HEK293 (cell line): ENCODE measurements around the gene PDGFB.
A peak's percentile ranks its signal among the peaks of the same experiment; 100 is the strongest.

Source experiments
- CTCF ChIA-PET: fragments of 350-600 bp; formaldehyde crosslinking; extraction: SDS; loops from one replicate; lab custom pipeline; 2021; ENCODE audit warnings: antibody characterized with exemption; lab: Yijun Ruan, JAX
- POLR2A ChIA-PET: fragments of 300-600 bp; formaldehyde crosslinking; extraction: SDS; loops from one replicate; lab custom pipeline; 2020; ENCODE audit warnings: antibody characterized with exemption, inconsistent platforms; lab: Yijun Ruan, JAX
- H3K27ac ChIP-seq: fragments of 200-500 bp; sonication (Bioruptor generic); 2 replicates; pipeline ENCODE4 v1.5.1; 2014; ENCODE audit warnings: low read depth, low read length, control low read depth, inconsistent platforms; ENCODE audit errors: extremely low read depth
- H3K36me3 ChIP-seq, 2 experiments: fragments of 200-500 bp in 1 of 2; sonication (Bioruptor generic) in 1 of 2; 1 replicate in 1 of 2; 2 replicates in 1 of 2; pipeline ENCODE4 v1.5.1; 2014 to 2017; ENCODE audit warnings: inconsistent platforms in 2 of 2, low read length in 2 of 2; ENCODE audit not compliant: control insufficient read depth in 2 of 2, insufficient read depth in 1 of 2
- H3K4me1 ChIP-seq: fragments of 200-500 bp; sonication (Bioruptor generic); 2 replicates; pipeline ENCODE4 v1.5.1; 2014; ENCODE audit warnings: mild to moderate bottlenecking, low read length, inconsistent platforms; ENCODE audit not compliant: control insufficient read depth, insufficient read depth
- H3K4me3 ChIP-seq: 2 replicates; pipeline ENCODE4 v1.5.1; 2011; ENCODE audit warnings: low read depth, mild to moderate bottlenecking, control low read depth, low read length, moderate library complexity
- H3K9me3 ChIP-seq: fragments of 200-500 bp; sonication (Bioruptor generic); 2 replicates; pipeline ENCODE4 v1.5.1; 2014; ENCODE audit warnings: low read depth, low read length, inconsistent platforms; ENCODE audit not compliant: control insufficient read depth, insufficient read depth
- HOXD13 ChIP-seq: sonication (generic); formaldehyde crosslinking; IDR thresholded peaks from 2 replicates; pipeline ENCODE4 v1.8.0; 2022; ENCODE audit warnings: missing genetic modification reagents, borderline replicate concordance
- REST ChIP-seq: fragments of 450-650 bp; formaldehyde crosslinking; IDR thresholded peaks from 2 replicates; pipeline ENCODE4 v1.5.1; 2016; ENCODE audit warnings: missing biosample characterization, missing genetic modification characterization
- ZBTB10 ChIP-seq: fragments of 450-650 bp; formaldehyde crosslinking; IDR thresholded peaks from 2 replicates; pipeline ENCODE4 v1.5.1; 2016; ENCODE audit warnings: missing biosample characterization, missing genetic modification characterization
- ZBTB17 ChIP-seq: fragments of 450-650 bp; formaldehyde crosslinking; IDR thresholded peaks from 2 replicates; pipeline ENCODE4 v1.5.1; 2016; ENCODE audit warnings: missing biosample characterization, missing genetic modification characterization
- ZNF335 ChIP-seq: fragments of 450-650 bp; formaldehyde crosslinking; conservative IDR thresholded peaks from 2 replicates; pipeline ENCODE4 v1.5.1; 2016; ENCODE audit warnings: missing biosample characterization, missing genetic modification characterization
- ZNF354C ChIP-seq: fragments of 450-650 bp; formaldehyde crosslinking; IDR thresholded peaks from 2 replicates; pipeline ENCODE4 v1.5.1; 2016; ENCODE audit warnings: missing biosample characterization, missing genetic modification characterization, low read depth, borderline replicate concordance
- ZNF513 ChIP-seq: fragments of 450-650 bp; IDR thresholded peaks from 2 replicates; pipeline ENCODE4 v1.5.1; 2018; ENCODE audit warnings: missing biosample characterization, missing genetic modification characterization
- ZNF600 ChIP-seq: fragments of 450-650 bp; formaldehyde crosslinking; IDR thresholded peaks from 2 replicates; pipeline ENCODE4 v1.5.1; 2016; ENCODE audit warnings: missing biosample characterization, missing genetic modification characterization
- ZSCAN18 ChIP-seq: fragments of 450-650 bp; formaldehyde crosslinking; IDR thresholded peaks from 2 replicates; pipeline ENCODE4 v1.5.1; 2016; ENCODE audit warnings: missing biosample characterization, missing genetic modification characterization
- TF ChIP-seq, protein P1 (sequence below): fragments of 450-650 bp; formaldehyde crosslinking; IDR thresholded peaks from 2 replicates; pipeline ENCODE4 v1.5.1; 2016; ENCODE audit warnings: missing biosample characterization, missing genetic modification characterization

Gene PDGFB

GRCh38 chr22:39252461-39253434 is 8.0 kb upstream of the PDGFB start (continued):
- TF ChIP-seq REST (tag by site-specific recombination) (no peak), ZSCAN18 (tag by site-specific recombination) (no peak), ZNF354C (tag by site-specific recombination) (no peak), ZNF513 (tag by site-specific recombination) (no peak), HOXD13 (no peak), ZNF600 (tag by site-specific recombination) (no peak)

- Histone ChIP-seq H3K9me3 (no peaks in the 10 kb centered on the region), H3K4me3 (no peak overlapping the region), H3K36me3 (no peaks in the 10 kb centered on the region), H3K27ac (no peak overlapping the region)
- POLR2A ChIA-PET: interaction anchor here (1.2 to 2.4 kb wide), 3 partner anchors 7 to 67 kb away, joined by 7 to 20 read pairs (median 14); partner anchors contain the start of genes PDGFB and RPL3
- CTCF ChIA-PET: interaction anchor here (0.6 to 1.0 kb wide), 3 partner anchors 35 to 83 kb away, joined by 3 read pairs; no protein-coding TSS in a partner anchor
- TF ChIP-seq ZBTB10 (tag by site-specific recombination) (peak; percentile 14; the same call in 1 of the 2 replicates), ZBTB17 (tag by site-specific recombination) (no peak), ZNF335 (tag by site-specific recombination) (peak; percentile 37; the same call in 1 of the 2 replicates)
- TF ChIP-seq, all 188 proteins: peak for 2
- peaks cover 11% of the 10 kb centered on the region for H3K4me1 ChIP-seq
Measured at GRCh38 chr22:39251762-39252460, 7.1 kb upstream of the PDGFB start.

- H3K4me3 ChIP-seq: no peak overlapping the region
- TF ChIP-seq, protein P1, sequence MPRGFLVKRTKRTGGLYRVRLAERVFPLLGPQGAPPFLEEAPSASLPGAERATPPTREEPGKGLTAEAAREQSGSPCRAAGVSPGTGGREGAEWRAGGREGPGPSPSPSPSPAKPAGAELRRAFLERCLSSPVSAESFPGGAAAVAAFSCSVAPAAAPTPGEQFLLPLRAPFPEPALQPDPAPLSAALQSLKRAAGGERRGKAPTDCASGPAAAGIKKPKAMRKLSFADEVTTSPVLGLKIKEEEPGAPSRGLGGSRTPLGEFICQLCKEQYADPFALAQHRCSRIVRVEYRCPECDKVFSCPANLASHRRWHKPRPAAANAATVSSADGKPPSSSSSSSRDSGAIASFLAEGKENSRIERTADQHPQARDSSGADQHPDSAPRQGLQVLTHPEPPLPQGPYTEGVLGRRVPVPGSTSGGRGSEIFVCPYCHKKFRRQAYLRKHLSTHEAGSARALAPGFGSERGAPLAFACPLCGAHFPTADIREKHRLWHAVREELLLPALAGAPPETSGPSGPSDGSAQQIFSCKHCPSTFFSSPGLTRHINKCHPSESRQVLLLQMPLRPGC (tag by site-specific recombination): no peak
- peak; percentile 30; the same call in 1 of the 2 replicates for TF ChIP-seq ZNF335 (tag by site-specific recombination)
- TF ChIP-seq, all 188 proteins: peak for 1
- Histone ChIP-seq H3K9me3 (no peaks in the 10 kb centered on the region), H3K4me1 (peaks cover 11% of the 10 kb centered on the region), H3K36me3 (no peaks in the 10 kb centered on the region), H3K27ac (no peak overlapping the region)
- ChIA-PET CTCF (interaction anchor here (0.6 kb wide), 2 partner anchors 37 to 77 kb away, joined by 3 to 6 read pairs; no protein-coding TSS in a partner anchor), POLR2A (interaction anchor here (1.3 kb wide), 1 partner anchor 69 kb away, joined by 6 read pairs; the partner anchor contains the start of gene RPL3)
Measured at GRCh38 chr22:39250838-39251237, 6.1 kb upstream of the PDGFB start.
